Testis (tissue), 2 donors: Measurements from ENCODE around the gene CEP55.

Source experiments
- POLR2A ChIP-seq: fragments of 450-650 bp; IDR thresholded peaks from one replicate; pipeline ENCODE4 v1.6.1; 2017; ENCODE audit warnings: antibody characterized with exemption, mild to moderate bottlenecking, moderate library complexity
- TF ChIP-seq, protein P1 (sequence below), 3 experiments: fragments of 450-650 bp in 2 of 3; fragments of 200-600 bp in 1 of 3; sonication (generic) in 1 of 3; IDR thresholded peaks; one replicate each; pipeline ENCODE4 v1.5.1; 2016 to 2019; ENCODE audit warnings: antibody characterized with exemption in 3 of 3, mild to moderate bottlenecking in 2 of 3, moderate library complexity in 1 of 3

DNA sequence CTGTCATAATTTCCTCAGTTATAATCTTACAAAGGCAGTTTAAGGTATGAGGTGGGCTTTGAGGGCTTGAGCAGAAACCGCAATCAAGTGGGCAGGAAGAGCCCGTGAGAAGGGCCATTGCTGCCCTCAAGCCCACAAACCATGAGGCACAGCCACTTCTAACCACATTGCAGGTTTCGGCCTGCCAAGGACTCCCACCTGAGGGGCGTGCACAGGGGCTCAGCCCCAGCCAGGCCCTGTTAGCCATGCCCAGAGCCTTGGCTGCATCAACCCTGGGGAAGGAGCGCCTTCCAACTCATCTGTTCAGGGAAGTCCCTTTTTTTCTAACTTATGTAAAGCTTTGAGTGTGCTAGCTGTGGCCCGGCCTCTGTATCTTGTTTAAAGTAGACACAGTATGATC lies 64.1 kb downstream of the CEP55 start:
- TF ChIP-seq, protein P1, sequence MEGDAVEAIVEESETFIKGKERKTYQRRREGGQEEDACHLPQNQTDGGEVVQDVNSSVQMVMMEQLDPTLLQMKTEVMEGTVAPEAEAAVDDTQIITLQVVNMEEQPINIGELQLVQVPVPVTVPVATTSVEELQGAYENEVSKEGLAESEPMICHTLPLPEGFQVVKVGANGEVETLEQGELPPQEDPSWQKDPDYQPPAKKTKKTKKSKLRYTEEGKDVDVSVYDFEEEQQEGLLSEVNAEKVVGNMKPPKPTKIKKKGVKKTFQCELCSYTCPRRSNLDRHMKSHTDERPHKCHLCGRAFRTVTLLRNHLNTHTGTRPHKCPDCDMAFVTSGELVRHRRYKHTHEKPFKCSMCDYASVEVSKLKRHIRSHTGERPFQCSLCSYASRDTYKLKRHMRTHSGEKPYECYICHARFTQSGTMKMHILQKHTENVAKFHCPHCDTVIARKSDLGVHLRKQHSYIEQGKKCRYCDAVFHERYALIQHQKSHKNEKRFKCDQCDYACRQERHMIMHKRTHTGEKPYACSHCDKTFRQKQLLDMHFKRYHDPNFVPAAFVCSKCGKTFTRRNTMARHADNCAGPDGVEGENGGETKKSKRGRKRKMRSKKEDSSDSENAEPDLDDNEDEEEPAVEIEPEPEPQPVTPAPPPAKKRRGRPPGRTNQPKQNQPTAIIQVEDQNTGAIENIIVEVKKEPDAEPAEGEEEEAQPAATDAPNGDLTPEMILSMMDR (IDR thresholded peaks at IDR 0.05): no peak
- no peak for TF ChIP-seq POLR2A
